Activated T-helper 17 cell treated with anti-CD3 and anti-CD28 coated beads, Interleukin-2, amount 50 U/mL, for 72 hours (primary cell): ENCODE results near the gene XPO6. TPM values are rescaled to one million over a fixed set of nuclear protein-coding genes. Genes with fewer than 3 reads are reported as not detected.

Experiments used
- ATAC-seq: fragments of 150-1000 bp; cut with Tn5 transposase; replicated peaks from 2 replicates; pipeline ENCODE4 v1.10.0; 2021; ENCODE audit warnings: mild to moderate bottlenecking, moderate library complexity
- H3K27ac Mint-ChIP-seq: one replicate; pipeline ENCODE4 v1.8.0; 2022; ENCODE audit warnings: mixed read lengths
- H3K27me3 Mint-ChIP-seq: one replicate; pipeline ENCODE4 v1.8.0; 2022; ENCODE audit warnings: mixed read lengths
- H3K36me3 Mint-ChIP-seq: one replicate; pipeline ENCODE4 v1.8.0; 2022; ENCODE audit warnings: low read depth, mild to moderate bottlenecking, mixed read lengths
- H3K4me1 Mint-ChIP-seq: one replicate; pipeline ENCODE4 v1.8.0; 2022; ENCODE audit warnings: mixed read lengths
- H3K4me3 Mint-ChIP-seq: one replicate; pipeline ENCODE4 v1.8.0; 2022; ENCODE audit warnings: mild to moderate bottlenecking, mixed read lengths
- H3K9me3 Mint-ChIP-seq: one replicate; pipeline ENCODE4 v1.8.0; 2022; ENCODE audit warnings: mixed read lengths
- total RNA-seq, 2 donors: library from RNA; stranded (reverse); gene quantifications; one replicate each; pipeline ENCODE4 v1.2.3, GENCODE V29; 2022

The XPO6 gene
- total RNA-seq, 2 donors from 2014 or later = 238 to 263 TPM

DNA sequence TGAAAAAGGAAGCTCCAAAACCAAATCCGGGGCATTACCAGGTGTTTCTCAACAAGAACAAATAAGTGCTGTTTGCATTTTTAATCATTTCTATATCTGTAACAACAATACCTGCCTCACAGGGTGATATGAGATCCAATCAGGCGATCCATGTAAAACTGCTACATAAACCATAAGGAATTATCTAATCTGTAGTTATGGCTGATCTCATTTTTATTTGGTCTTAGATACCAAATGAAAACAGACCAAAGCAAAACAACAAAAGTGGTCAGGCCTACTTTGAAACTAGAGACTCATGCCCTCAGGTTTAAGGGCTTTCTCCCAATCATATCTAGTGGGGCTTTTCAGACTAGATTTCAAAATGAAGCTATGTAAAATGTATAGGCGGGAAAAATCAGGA lies 28.3 kb downstream of the XPO6 start:
- no peaks in the 10 kb centered on the region for H3K9me3 Mint-ChIP-seq
- H3K27ac Mint-ChIP-seq = peak overlapping the region; percentile 71
- peaks cover 94% of the 10 kb centered on the region for H3K36me3 Mint-ChIP-seq
- peak overlapping the region; percentile 82 for H3K4me3 Mint-ChIP-seq
- ATAC-seq = no peak
- peaks cover 77% of the 10 kb centered on the region for H3K4me1 Mint-ChIP-seq
- no peaks in the 10 kb centered on the region for H3K27me3 Mint-ChIP-seq

DNA sequence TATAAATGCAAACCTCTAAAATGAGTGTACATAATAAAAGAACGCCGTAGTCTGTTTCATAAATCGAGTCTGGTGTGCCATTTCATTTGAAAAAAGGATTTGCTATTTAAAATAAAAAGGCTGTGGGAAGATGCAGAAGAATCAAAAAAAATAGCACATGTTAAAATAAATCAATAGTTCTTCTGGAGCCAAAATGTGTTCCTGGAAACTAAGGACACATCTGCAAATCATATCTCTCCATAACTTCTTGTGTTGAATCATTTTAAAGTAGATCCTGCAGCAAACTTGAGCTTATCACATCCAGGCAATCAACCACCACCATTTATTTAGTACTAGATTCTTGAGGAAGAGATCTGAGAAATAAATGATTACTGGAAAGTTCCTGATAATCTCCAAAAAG lies 29.0 kb downstream of the XPO6 start:
- peak overlapping the region; percentile 93 for H3K27ac Mint-ChIP-seq
- no peaks in the 10 kb centered on the region for H3K27me3 Mint-ChIP-seq
- no peak for ATAC-seq
- peaks cover 73% of the 10 kb centered on the region for H3K4me1 Mint-ChIP-seq
- H3K36me3 Mint-ChIP-seq = peaks cover 96% of the 10 kb centered on the region
- peak overlapping the region; percentile 82 for H3K4me3 Mint-ChIP-seq
- no peaks in the 10 kb centered on the region for H3K9me3 Mint-ChIP-seq

DNA sequence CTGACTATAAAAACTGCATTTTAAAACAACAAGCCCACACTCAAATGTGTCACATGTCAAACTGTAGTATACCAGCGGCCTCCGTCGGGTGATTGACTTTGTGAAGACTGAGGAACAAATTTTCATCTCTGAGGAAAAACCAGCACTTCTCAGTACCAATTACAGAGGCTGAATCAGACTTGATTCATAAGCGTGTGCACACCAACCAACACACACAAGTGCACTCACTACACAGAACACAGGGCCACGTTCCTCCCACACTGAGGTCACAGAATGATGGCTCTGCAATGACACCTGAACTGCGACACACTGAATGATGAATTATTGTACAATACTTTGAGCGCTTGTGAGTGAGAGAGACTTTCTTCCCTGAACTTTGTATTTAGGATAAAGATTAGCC lies 29.6 kb downstream of the XPO6 start:
- Mint-ChIP-seq H3K27me3 (no peaks in the 10 kb centered on the region), H3K36me3 (peaks cover 98% of the 10 kb centered on the region)

DNA sequence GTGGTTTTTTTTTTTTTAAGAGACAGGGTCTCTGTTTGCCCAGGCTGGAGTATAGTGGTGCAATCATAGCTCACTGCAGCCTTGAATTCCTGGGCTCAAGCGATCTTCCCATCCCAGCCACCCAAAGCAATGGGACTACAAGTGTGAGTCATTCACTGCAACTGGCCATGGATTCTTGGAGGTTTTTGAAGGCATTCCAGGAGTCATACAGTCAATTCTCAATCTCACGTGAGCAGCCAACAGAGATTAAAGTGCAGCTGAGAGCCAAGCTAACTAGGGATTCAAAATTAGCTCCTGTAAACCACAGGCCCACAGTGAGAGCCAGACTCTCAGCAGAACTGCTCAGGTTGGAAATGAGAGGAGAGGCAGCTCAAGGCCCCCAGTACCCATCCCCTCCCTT lies 30.2 kb downstream of the XPO6 start:
- peak overlapping the region; percentile 82 for H3K4me3 Mint-ChIP-seq
- peak overlapping the region; percentile 93 for H3K27ac Mint-ChIP-seq
- peaks cover 98% of the 10 kb centered on the region for H3K36me3 Mint-ChIP-seq
- peaks cover 65% of the 10 kb centered on the region for H3K4me1 Mint-ChIP-seq
- H3K27me3 Mint-ChIP-seq = no peaks in the 10 kb centered on the region
- ATAC-seq = peak; percentile 35
- H3K9me3 Mint-ChIP-seq = no peaks in the 10 kb centered on the region

More for the DNA sequence above, 29.6 kb downstream of the XPO6 start:
- Mint-ChIP-seq H3K4me1 (peaks cover 72% of the 10 kb centered on the region), H3K4me3 (peak overlapping the region; percentile 82), H3K9me3 (no peaks in the 10 kb centered on the region), H3K27ac (peak overlapping the region; percentile 93)
- peak; percentile 97 for ATAC-seq

DNA sequence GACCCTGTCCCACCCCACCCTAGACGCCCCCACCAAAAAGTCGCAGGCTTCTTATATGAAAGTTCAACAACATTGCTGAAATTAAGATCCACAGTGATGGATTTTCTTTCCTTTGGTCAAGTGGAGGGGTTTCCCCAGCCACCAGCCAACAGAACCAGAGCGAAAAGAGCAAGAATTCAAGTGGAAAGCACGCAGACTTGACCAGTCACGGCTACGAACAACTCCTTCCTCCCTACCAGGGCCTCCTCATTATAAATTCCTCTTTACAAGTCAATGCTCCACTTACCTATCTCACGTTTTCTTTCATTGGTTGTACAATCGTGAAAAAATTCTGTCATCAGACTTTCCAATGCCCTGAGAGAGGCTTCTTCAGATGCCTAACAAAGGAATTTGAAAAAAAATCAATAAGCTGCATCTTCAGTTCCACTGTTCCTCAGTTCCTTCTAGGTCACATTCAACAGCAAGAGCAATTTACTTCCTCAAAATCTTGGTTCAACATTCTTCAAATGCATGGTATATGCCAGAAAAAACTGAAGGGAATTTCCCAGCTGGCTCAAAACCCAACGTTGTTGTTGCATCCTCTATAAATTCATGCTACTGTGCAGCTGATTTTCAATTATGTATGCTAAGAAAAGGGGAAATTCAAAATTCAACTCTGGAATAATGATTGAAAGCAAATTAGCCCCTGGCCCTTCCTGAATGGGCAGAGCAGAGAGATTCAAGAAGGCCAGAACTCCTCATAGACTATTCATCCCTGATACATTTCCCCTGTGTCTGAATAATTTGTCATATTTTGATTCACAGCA lies 30.9 kb downstream of the XPO6 start:
- no peaks in the 10 kb centered on the region for H3K9me3 Mint-ChIP-seq
- peak overlapping the region; percentile 82 for H3K4me3 Mint-ChIP-seq
- peak overlapping the region; percentile 93 for H3K27ac Mint-ChIP-seq
- peaks cover 61% of the 10 kb centered on the region for H3K4me1 Mint-ChIP-seq
- H3K36me3 Mint-ChIP-seq = peaks cover 98% of the 10 kb centered on the region
- H3K27me3 Mint-ChIP-seq = no peaks in the 10 kb centered on the region
- ATAC-seq = no peak

DNA sequence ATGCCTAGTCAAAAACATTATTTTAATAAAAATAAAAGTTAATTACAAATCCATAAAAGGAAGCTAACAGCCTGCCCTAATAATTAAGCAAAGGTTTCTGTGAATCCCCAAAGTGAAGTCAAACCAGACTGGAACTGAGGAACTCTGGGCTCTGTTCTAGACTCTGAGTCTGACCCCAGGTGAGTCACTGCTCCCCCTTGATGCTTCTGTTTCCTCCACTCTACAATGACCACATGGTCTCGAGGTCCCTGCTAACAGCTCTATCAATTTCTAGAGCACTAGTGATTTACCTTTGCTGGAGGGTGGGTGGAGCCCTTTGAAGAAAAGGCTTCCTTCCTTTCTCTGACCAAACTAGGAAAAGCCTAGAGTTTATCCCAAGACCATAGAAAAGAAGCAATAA lies 32.4 kb downstream of the XPO6 start:
- H3K9me3 Mint-ChIP-seq = no peaks in the 10 kb centered on the region
- H3K27ac Mint-ChIP-seq = peak overlapping the region; percentile 72
- ATAC-seq = no peak
- H3K4me3 Mint-ChIP-seq = peak overlapping the region; percentile 82
- H3K36me3 Mint-ChIP-seq = peaks cover 100% of the 10 kb centered on the region
- no peaks in the 10 kb centered on the region for H3K27me3 Mint-ChIP-seq
- peaks cover 62% of the 10 kb centered on the region for H3K4me1 Mint-ChIP-seq

DNA sequence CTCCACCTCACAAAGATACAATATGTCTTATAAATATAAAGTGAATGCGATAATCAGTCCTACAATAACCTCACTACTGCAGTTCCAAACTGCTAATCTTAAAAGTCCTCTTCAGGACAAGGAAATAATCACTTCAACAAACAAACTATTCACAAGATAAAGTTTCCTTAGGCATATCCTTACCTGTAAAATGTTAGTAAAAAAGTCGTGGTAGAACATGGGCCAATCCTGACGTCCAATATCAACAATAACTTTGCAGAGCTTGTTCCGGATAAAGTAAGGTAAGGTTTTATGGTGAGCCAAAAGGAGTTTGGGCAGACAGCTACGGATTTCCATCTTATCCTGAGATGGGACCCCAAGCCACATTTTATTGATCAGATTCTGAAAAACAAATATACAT lies 36.0 kb downstream of the XPO6 start:
- Mint-ChIP-seq H3K27me3 (no peaks in the 10 kb centered on the region), H3K9me3 (no peaks in the 10 kb centered on the region), H3K27ac (peak overlapping the region; percentile 22), H3K4me1 (peaks cover 45% of the 10 kb centered on the region), H3K4me3 (no peak overlapping the region), H3K36me3 (peaks cover 97% of the 10 kb centered on the region)
- ATAC-seq = no peak

DNA sequence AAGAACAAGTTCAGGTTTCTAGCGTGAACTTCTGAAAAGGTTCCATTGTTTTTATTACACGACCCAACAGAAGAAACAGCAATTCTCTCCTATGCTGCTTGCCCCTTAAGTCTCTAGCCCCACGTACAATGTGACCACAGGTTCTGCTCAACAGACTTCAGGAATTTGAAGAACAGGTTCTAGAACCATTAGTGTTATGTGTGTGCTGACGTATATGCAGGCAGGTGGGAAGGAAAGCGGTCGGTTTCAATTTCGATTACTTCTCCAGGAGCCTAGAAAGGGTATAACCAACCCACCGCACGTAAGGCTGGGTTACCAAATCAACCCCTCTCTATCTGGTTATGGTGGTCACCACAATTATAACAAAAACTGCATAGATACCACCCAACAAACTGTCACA lies 39.4 kb downstream of the XPO6 start:
- peaks cover 97% of the 10 kb centered on the region for H3K36me3 Mint-ChIP-seq
- H3K27ac Mint-ChIP-seq = peak overlapping the region; percentile 74
- no peaks in the 10 kb centered on the region for H3K9me3 Mint-ChIP-seq
- ATAC-seq = peak; percentile 14
- H3K4me1 Mint-ChIP-seq = peaks cover 44% of the 10 kb centered on the region
- H3K4me3 Mint-ChIP-seq = no peak overlapping the region
- no peaks in the 10 kb centered on the region for H3K27me3 Mint-ChIP-seq

DNA sequence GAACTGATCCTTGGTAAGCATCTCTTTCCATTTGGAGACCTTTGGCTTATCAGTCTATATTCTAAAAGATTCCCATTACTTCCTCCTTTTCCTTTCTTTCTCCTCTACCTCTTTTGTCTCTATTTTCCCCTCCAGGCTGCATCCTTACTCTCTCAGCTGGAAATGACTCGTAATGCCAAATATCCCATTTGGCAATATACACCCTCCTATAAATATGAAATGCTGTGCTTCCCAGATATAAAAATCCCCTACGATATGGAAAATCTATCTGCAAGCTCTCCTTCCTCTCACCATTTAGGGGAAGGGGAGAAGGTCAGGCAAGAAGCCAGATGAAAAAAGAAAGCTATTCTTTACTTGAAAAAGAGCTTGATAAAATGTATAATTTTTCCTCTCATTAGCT lies 39.9 kb downstream of the XPO6 start:
- peaks cover 49% of the 10 kb centered on the region for H3K4me1 Mint-ChIP-seq
- H3K27me3 Mint-ChIP-seq = no peaks in the 10 kb centered on the region
- H3K9me3 Mint-ChIP-seq = no peaks in the 10 kb centered on the region
- H3K4me3 Mint-ChIP-seq = no peak overlapping the region
- H3K27ac Mint-ChIP-seq = peak overlapping the region; percentile 74
- H3K36me3 Mint-ChIP-seq = peaks cover 97% of the 10 kb centered on the region
- no peak for ATAC-seq

DNA sequence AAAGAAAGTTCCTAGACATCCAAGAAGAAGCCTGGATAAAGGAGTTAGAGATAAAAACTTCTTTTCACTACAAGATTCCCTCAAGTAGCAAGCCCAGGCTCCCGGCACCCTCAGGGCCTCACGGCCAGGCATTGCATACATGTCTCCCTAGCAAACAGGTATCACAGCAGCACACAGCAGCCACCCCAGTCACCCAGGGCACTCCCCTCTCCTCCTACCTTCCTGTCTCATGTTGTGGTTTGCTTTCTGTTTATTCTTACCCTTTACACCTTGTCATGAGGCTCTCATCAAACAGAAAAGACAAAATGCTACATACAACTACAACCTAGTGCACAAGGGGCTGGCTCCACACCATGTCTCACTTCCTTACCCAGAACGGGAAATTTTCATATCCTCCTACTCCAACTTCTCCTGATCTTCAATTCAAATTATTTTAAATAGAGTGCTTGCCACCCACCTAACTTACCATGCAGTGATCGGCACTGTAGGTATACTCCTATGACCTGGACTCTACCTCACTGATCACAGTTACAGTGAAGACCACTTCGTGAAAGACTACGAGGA lies 42.7 kb downstream of the XPO6 start:
- peak; percentile 64 for ATAC-seq
- H3K27ac Mint-ChIP-seq = peak overlapping the region; percentile 69
- H3K27me3 Mint-ChIP-seq = no peaks in the 10 kb centered on the region
- peaks cover 97% of the 10 kb centered on the region for H3K36me3 Mint-ChIP-seq
- H3K9me3 Mint-ChIP-seq = no peaks in the 10 kb centered on the region
- peaks cover 43% of the 10 kb centered on the region for H3K4me1 Mint-ChIP-seq
- H3K4me3 Mint-ChIP-seq = peak overlapping the region; percentile 48

DNA sequence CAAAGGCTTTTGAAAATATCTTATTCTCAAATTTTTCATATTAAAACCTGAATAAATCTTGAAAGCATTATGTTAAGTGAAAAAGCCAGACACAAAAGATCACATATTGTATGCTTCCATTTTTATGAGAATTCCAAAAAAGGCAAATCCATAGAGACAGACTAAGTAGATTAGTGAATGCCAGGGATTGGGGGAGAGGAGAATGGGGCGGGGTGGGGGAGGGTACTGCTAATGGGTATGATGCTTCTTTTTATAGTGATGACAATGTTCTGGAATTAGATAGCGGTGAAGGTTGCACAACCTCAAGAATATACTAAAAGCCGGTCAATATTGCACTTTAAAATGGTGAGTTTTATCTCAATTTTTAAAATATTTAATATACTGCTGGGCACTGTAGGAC lies 44.0 kb downstream of the XPO6 start:
- H3K27ac Mint-ChIP-seq = peak overlapping the region; percentile 29
- peak overlapping the region; percentile 31 for H3K4me3 Mint-ChIP-seq
- ATAC-seq = no peak

DNA sequence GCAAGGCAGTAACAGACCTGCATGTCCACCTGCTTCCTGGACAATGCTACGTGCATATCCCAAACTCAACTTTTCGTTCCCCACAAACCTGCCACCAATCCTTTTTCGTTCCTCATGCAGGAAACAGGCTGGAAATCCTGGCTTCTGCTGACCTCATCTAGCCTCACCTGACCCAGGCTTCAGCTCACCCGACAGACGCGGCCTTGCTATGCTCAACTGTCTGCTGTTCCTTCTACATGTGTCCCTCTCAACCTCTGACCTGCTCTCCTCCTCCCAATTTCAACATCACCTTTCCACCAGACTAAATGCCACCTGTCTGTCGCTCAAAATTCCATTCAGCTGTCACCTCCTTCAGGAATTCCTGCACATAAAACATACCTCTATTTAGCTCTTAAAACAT lies 44.5 kb downstream of the XPO6 start:
- Mint-ChIP-seq H3K36me3 (peaks cover 96% of the 10 kb centered on the region), H3K4me1 (peaks cover 41% of the 10 kb centered on the region), H3K27ac (peak overlapping the region; percentile 29), H3K27me3 (no peaks in the 10 kb centered on the region), H3K4me3 (peak overlapping the region; percentile 31), H3K9me3 (no peaks in the 10 kb centered on the region)
- ATAC-seq = no peak

More for the DNA sequence above, 44.0 kb downstream of the XPO6 start:
- Mint-ChIP-seq H3K9me3 (no peaks in the 10 kb centered on the region), H3K36me3 (peaks cover 97% of the 10 kb centered on the region), H3K27me3 (no peaks in the 10 kb centered on the region), H3K4me1 (peaks cover 44% of the 10 kb centered on the region)

DNA sequence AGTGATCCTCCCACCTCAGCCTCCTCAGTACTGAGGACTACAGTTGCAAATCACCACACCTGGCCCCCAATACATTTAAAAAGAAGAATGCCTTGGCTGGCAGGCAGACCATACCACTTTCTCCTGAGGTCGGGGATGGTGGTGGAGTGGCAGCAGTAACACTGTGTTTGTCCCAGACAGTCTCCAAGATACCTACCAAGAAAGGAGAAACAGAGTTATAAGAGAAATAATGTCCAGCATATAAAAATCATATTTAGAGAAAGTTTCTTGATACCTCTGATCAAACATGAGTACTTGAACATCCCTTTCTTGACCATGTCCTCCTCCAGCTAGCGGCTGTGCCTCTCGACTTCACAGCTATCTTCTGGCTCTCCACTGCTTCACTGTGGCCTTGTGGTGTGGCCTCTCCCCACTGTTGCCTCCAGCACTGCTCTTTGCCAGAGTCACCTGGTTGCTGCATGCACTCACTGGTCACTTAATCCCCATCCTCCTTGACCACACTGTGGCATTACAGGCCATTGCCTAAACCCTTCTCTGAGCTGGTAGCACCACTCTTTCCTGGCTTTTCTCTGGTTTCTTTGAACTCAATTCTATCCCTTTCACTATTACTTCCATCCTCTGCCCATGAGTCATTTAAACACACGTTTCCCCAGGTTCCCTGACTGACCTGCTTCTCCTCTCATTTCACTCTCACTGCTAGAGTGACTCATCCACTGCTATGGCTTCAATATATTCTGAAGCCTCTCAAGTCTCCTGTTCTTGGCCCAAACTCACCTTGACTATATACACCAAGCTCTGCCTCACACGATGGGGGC lies 45.2 kb downstream of the XPO6 start:
- Mint-ChIP-seq H3K4me1 (peaks cover 41% of the 10 kb centered on the region), H3K27ac (peak overlapping the region; percentile 29), H3K9me3 (no peaks in the 10 kb centered on the region), H3K4me3 (peak overlapping the region; percentile 44), H3K27me3 (no peaks in the 10 kb centered on the region), H3K36me3 (peaks cover 96% of the 10 kb centered on the region)
- ATAC-seq = peak; percentile 95

DNA sequence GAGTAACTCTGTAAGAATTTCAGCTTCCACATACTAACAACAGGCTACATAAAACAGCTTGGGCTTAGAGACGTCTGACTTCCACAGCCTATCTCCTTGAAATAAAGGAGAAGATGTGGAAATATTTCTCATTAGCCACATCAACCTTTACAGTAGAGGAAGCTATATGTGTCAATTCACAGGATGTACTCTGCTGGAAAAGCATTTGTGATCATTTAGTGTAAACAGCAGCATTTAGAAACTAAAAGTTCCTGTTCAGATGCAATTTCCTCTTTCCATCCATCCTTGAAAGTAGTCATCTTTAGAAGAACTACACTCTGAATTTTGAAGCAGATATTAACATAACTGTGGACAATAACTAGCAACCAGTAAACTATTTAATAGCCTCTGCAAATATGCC lies 46.2 kb downstream of the XPO6 start:
- Mint-ChIP-seq H3K27me3 (no peaks in the 10 kb centered on the region), H3K4me1 (peaks cover 41% of the 10 kb centered on the region), H3K9me3 (no peaks in the 10 kb centered on the region), H3K36me3 (peaks cover 99% of the 10 kb centered on the region), H3K4me3 (peak overlapping the region; percentile 44), H3K27ac (peak overlapping the region; percentile 56)
- no peak for ATAC-seq
